NCI-H146 (cell line): ENCODE results near the gene HCK.
A peak's percentile ranks its signal among the peaks of the same experiment; 100 is the strongest.

Experiments
- DNase-seq: peaks from one replicate; lab custom pipeline; 2025; lab: John Stamatoyannopoulos, UW

HCK gene

DNA sequence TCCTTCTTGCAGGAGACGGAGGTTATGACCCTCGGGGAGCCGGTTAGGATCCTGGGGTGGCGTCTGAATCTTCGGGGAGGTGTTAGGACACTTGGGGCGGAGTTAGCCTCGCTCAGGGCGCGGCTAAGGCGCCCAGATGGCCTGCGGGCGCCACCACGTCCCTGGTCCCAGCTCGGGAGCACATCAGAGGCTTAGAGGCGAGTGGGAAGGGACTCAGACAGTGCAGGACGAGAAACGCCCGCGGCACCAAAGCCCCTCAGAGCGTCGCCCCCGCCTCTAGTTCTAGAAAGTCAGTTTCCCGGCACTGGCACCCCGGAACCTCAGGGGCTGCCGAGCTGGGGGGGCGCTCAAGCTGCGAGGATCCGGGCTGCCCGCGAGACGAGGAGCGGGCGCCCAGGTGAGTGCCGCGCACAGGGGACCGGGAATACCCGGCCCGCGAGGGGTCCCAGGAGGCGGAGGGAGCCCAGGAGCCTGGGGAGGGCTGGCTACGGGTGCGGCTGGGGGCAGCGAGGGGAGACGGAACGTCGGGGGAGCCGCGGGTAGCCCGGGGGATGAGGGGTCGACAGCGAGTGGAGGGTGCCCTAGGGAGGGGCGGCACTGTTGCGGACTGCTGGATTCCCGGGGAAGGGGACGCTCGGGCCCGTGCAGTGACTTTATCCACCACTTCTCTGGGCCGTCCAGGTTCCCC lies at the start of gene HCK:
TSS of gene HCK (plus strand) at position 153 of the 688 bp plus-strand sequence.
- DNase-seq = peak; percentile 36

DNA sequence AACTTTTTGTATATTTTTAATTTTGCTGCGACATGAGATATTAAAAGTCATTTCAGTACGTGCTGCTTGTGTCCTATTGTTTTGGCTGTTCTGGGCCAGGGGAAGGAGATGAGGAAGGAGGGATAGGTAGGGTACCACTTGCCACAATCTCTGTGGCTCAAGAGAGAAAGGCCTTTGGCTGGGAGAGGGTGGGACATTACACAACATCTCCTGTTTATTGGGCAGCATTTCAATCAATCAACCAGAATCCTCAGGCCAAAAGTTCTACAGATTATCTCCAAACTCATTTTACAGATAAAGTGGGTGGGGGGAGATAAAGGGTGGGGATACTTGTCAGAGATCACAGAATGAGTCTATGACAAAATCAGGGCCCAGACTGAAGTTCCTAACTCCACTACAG lies 48.7 kb upstream of the HCK start:
- no peak for DNase-seq

DNA sequence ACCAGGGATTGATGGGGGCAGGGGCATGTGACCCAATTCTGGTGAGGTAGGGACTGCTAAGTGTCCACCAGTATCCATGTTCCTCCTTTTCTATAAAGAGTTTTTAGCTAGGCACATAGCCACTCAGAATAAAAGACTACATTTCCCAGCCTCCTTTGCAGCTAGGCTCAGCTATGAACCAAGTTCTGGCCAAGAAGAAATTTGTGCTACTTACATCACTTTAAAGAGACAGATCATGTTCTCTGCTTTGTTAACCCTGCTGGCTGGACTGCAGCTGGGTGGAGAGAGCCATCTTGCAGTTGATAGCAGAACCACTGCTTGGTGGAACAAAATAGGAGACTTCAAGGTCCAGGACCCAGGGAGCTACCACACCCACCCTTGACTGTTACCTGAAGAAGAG lies 47.1 kb upstream of the HCK start:
- DNase-seq = no peak

DNA sequence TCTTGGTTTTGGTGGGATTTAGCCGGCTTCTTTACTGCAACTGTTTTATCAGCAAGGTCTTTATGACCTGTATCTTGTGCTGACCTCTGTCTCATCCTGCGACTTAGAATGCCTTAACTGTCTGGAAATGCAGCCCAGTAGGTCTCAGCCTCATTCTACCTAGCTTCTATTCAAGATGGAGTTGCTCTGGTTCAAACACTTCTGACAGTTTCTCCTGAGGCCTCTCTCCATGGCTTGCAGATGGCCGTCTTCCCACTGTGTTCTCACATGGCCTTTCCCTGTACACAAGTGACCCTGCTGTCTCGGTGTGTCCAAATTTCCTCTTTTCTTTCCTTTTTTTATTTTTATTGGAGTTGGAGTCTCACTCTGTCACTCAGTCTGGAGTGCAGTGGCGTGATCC lies 46.0 kb upstream of the HCK start:
- no peak for DNase-seq

DNA sequence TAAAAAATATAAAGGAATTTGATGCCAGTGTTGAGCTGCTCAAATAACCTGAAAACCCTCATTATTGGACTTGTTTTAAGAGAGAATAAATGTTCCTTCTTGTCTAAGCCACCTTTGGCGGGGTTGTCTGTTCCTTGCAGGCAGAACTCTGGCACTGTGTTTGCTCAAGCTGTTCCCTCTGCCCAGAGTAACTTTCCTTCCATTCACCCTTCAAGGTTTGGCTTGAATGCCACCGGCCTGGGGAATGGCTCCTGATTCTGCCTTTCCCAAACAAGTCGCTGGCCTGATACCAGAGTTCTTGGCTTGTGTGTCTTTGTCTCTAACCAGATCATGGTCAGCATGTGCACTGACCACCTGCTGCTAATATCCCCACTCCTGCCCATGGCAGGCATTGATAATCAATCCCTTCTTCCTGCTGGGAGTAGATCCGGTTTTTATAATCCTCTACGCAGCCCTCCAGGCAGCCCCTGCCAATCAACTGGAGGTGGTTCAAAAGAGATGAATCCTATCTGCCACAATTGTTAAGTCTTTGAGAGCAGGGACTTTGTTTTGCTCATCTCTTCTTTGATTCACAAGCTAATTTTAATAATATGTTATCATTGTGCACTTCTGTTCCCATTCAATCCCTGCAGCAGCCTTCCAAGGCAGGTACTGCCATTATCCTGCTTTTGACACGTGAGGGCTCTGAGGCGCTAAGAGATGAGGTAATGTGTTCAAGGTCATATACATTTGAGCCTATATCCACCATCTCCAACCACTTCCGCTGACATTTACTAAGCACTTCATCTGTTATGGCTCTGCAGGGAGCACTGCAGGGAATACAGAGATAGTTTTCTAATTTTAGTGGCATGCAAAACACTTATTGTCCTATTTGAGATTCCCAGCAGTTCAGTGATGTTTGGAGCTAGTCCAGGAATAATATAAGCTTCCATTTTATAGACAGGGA lies 44.9 kb upstream of the HCK start:
- peak; percentile 97 for DNase-seq

DNA sequence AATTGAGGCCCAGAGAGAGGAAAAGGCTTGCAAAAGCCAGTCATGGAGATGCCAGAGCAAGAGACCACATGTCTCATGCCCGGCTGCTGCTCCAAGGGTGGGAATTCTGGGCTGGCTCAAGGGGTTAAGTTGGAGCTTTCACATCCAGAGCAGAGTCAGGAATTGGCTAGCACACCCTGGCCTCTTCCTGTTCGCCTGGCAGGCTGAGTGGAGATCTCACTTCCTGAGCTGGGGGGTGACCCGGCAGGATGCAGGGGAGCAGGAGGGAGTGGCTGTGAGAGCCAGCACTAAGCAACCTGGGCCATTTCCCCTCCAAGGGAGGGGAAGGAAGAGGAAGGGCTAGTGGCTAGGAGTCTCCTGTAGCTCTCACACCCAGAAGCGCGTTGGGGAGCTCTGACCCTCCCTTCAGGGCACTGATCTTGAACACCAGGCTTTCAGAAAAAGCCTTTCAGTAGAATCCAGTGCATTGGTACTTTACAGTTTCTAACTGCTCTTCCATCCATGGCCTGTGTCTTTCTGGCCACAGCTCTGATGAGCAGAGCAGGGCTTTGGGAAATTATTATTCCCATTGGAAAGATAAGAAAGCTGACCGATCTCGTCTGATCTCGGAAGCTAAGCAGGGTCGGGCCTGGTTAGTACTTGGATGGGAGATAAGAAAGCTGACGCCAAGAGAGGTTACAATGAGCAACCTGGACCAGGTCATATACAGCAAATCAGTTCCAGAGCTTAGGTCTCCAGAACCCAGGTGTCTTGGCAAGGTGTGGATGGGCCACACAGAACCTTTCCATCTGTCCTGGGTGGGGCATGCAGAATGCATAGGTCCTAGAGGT lies 44.0 kb upstream of the HCK start:
- peak; percentile 82 for DNase-seq

DNA sequence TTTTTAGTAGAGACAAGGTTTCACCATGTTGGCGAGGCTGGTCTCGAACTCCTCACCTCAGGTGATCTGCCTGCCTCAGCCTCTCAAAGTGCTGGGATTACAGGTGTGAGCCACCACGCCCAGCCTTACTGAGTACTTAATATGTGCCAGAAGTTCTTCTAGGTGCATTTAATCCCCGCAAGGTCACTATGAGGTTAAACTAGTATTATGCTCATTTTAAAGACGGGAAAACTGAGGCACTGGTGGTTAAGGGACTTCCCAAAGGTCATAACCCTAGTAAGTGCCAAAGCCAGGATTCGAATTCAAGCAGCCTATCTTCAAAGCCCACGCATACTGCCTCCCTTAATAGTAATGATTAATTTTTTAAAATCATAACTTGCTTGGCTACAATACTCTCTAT lies 42.5 kb upstream of the HCK start:
- no peak for DNase-seq

DNA sequence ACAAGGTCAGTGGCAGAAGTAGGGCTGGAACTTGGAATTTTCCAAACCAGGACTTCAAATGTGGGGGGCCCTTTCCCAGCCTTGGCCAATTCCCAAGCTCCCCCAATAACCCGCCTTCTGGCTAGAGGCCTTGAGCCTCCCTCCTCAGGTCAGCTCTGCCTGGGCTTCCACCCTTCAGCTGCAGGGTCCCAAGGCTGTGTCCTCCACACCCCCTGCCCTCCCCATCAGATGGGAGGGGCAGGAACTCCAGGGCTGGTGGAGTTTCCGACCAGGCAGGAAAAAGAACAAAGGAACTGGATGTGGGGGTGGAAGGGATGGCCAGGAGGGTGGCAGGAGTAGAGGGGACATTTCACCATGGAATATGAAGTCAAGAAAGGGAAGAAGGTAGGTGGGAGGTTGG lies 41.9 kb upstream of the HCK start, which contains the start of gene CCM2L:
TSS of gene CCM2L (plus strand) at position 338 of the 400 bp plus-strand sequence. CDS start at position 355, 17 bp downstream.
- no peak for DNase-seq

DNA sequence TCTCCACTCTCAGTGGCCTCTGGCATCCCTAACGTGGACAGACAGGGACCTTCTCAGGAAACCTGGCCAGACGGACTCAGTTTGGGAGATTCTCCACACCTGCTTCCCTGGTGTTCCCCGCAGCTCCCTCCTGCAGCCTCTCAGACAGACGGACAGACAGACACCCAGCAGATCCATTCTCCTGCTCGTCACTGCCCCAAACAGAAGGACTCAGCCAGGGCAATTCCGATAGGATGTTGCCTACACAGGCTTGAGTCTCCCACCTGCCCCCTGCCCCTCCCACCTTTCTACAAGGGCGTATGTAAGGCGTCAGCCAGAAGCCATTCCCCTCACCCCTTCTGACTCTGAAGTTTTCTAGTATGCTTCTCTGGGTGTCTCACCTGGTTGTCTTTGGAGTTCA lies 41.4 kb upstream of the HCK start:
- DNase-seq = peak; percentile 33

DNA sequence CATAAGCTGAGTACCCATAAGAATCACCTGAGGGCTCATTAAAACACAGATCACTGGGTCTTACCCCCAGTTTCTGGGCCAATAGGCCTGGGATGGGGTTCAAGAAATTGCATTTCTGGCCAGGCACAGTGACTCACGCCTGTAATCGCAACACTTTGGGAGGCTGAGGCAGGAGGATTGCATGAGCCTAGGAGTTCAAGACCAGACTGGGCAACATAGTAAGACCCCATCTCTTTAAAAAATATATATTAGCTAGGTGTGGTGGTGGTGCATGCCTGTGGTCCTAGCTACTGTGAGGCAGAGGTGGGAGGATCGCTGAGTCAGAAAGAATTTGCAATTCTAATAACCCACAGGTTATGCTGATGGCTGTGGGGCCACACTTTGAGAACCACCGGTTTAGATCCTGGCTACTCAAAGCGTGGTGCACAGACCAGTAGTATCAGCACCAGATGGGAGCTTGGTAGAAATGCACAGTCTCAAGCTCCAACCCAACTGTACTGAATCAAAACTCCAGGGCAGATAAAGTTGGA lies 39.8 kb upstream of the HCK start:
- DNase-seq = no peak

DNA sequence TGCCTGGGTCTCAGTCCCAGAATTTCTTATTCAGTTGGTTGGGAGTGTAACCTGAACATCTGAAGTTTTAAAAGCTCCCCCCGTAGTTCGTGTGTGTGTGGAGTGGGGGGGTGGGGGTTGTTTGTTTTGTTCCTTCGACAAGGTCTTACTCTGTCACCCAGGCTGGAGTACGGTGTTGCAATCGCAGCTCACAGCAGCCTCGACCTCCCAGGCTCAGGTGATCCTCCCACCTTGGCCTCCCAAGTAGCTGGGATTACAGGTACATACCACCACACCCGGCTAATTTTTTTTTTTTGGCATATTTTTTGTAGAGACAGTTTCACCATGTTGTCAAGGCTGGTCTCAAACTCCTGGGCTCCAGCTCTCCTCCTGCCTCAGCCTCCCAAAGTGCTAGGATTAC lies 38.7 kb upstream of the HCK start:
- no peak for DNase-seq

DNA sequence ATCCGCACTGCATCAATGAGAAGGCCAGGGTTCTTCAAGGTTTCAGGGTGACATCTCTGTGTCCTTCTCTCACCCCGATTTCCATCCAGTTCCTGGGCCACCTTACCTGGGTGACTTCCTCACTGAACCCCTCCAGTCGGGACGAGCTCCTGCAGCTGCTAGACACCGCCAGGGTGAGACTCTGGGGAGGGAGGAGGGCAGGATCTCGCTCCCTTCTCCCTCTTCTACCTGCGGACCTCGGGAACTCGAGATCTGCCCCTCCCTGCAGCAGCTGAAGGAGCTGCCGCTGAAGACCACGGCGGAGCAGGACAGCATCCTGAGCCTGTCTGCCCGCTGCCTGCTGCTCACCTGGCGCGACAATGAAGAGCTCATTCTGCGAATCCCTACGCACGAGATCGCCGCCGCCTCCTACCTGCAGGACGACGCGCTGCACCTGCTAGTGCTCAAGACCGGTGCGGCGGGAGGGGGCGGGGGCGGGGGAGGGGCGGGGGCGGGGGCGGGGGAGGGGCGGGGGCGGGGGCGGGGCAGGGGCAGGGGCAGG lies 34.3 kb upstream of the HCK start:
- peak; percentile 100 for DNase-seq

DNA sequence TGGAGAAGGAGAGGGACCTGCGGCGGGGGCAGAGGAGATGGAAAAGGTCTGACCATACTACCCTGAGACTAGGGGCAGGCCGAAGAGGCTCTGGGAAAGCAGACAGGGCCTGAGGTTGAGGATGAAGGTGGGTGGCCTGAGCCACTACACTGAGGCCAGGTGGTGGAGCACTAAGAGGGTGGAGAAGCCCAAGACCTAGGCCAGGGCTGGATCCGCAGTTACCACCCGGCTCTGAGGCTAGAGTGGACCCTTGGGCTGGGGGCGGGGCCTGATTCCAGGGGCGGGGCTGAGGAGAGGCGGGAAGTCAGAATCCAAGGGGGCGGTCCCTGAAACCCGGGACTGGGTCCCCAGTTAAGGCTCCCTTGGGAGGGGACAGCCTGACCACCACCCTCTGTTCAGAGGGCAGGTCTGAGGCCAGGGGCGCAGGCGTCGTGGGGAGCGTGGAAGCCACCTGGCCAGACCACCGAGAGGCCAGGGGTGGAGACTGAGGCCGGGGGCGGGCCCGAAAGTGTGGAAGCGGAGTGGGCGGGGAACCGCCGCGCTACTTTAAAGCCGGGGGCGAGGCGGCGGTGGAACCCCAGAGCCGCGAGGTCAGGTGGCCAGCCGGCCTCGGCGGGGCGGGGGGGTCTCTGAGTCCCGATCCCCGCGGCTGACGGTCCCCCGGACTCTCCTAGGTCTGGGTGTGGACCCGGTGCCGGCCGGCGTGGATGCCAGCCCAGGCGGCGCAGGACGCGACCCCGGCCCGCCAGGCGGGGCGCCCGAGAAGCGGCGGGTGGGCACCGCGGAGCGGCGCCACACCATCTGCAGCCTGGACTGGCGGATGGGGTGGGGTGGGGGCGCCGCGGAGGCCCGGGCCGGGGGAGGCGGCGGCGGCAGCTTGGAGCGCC lies 33.5 kb upstream of the HCK start:
- DNase-seq = peak; percentile 99

DNA sequence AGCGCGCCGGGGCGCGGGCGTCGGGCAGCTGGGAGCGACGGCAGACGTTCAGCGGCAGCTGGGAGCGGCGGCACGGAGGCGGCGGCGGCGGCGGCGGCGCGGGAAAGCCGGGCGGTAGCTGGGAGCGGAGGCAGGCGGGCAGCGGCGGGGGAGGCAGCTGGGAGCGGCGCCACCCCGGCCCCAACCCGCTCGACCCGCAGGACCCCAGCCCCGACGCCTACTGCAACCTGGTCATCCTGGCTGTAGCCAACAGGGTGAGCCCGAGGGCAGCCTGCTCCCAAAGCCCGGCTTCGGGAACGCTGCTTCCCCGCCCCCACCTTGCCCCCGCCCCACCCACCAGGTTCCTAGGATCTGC lies 32.9 kb upstream of the HCK start:
- peak; percentile 88 for DNase-seq

DNA sequence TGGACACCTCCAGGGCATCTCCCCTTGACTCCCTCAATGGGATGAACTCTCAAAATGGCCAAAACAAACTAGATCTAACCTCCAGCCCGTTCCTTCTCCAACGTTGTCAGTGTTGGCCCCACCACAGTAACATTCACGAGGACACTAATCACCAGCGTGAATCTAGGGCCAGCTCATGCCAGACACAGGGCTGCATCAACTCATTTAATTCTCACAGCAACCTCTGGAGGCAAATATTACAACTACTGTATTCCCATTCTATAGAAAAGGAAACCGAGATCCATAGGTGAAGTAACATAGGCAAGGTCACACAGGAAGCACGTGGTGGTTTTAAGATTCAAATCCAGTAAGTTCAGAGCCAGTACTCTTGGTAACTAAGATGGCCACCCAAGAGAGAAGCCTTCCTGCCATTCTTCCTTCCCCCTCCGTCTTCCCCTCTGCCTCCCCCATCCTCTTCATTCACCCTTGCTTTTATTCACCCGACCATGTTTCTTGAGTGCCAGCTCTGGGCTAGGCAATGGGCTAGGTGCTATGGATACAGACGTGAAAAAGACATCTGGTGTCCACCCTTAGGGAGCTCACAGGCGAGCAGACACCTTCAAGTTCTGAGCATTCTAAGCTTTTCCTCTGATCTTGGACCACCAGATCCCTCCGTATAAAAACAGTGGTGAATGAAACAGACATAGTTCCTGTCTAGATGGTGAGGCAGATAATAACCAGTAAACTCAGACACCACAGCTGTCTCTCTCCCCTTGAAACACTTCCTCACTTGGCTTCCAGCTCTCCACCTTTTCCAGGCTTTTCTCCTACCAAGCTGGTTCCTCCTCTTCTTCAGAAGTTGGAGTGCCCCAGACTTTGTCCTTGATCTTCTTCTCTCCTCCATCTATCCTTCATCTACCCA lies 32.2 kb upstream of the HCK start:
- no peak for DNase-seq

DNA sequence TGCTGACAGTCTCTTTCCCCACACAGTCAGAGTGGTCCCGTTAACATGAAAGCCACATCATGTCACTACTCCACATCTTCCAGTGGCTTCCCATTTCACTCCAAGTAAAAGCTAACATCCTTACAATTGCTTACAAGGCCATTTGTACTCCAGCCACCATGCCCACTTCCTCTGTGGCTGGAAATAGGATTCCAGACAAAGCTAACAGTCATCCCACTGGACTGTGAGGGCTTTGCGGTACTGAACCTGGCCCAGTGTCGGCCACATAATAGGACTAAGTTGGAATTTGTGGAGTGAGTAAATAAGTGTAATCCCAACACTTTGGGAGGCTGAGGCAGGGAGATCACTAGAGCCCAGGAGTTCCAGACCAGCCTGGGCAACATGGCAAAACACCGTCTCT lies 31.0 kb upstream of the HCK start:
- no peak for DNase-seq

DNA sequence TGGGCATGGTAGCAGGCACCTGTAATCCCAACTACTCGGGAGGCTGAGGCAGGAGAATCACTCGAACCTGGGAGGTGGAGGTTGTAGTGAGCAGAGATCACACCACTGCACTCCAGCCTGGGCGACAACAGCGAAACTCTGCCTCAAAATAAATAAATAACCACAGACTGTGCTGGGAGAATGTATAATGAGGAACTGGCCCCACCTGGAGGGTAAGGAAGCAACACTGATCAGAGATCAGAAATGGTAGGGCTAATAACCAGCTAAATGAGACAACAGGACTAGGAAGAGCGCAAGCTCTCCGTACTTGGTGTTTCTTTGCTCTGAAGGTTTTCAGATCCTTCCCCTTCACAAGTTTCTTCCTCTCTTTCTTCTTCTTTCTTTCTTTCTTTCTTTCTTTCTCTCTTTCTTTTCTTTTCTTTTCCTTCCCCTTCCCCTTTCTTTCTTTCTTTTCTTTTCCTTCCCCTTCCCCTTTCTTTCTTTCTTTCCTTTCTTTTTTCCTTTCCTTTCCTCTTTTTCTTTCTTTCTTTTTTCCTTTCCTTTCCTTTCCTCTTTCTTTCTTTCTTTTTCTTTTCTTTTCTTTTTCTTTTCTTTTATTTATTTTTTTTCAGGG lies 27.3 kb upstream of the HCK start:
- no peak for DNase-seq

DNA sequence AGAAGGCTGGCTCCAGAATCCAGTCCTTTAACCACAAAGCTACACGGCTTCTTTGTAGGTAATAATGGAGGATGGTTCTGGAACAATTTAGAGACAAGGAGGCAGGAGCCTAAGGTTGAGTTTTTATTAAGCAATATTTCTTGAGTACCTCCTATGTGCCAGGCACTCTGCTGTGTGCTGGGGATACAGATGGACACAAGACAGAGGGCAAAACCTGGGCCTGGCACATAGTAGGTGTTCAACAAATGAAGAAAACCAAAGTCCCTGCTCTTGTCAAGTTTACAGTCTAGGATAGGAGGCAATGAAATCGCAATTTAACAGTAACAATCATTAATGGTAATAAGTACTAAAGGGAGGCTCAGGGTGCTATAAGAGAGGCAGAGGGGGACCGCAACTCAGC lies 24.4 kb upstream of the HCK start:
- DNase-seq = no peak

DNA sequence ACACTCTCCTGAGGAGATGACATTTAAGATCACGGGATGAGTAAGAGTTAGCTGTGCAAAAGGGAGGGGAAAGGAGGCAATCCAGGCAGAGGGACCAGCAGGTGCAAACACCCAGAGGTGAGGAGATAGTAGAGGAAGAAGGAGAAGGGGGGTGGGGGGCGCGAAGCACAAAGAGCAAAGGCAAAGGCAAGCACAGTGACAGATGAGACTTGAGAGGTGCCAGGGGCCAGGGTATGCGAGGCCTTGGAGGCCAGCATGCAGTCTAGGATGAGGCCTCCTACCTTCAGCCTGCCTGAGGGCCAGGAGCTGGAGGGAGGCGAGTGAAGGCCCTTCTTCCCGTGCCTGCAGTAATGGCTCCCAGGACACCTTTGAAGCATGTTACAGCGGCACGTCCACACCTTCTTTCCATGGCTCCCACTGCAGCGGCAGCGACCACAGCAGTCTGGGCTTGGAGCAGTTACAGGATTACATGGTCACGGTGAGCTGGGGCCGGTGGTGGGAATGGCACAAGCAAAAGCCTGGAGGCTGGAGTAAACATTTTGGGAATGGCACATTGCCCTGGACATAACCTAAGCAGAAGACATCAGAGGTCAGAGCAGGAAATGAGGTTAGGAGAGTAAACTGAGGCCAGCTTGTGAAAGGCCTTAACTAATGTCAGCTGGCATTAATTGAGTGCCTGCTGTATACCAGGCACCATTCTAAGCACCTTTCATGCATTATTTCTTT lies 23.2 kb upstream of the HCK start:
- no peak for DNase-seq
